ENCODE data around the gene HBEGF.
A peak's percentile ranks its signal among the peaks of the same experiment; 100 is the strongest.
"Not testable (repeated sequence)": the region's sequence is repeated elsewhere in the genome, so short reads cannot be mapped to it uniquely, and the experiment has no call there.

HBEGF gene

DNA sequence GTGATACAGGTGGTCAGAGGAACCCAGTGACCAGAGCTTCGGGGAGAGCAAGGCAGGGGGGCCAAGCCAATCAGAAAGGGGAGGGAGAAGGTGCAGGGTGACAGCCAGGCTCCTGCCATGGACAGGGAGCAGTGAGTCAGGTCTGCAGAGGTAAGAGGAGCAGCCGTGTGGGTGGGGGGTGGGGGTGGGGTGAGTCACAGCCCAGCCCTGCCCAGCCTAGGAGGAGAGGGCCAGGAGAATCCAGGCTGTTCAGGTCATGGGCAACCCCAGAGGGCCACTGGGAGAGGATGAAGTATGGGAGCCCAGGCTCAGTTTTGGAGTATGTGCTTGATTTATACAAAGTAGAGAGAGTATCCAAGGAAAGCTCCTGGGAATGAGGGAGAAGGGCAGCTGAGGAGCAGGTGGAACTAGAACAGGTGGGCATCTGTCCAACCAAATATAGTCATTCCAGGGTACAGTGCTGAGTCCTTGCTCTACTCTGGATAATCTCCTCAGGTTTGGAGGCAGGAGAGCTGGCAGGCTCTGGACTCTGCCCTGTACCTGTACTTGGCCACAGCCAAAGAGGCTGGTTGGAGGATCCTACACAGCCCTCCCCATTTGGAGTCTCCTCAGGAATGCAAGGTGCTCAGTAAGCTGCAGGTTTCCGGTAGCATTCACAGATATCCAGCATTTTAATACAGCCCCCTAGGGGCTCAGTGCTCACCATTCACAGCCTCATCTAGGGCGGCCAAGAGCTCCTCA lies 1.6 kb downstream of the HBEGF start:
- Mint-ChIP-seq H3K36me3 (ENCODE audit: low read depth) (no peaks in the 10 kb centered on the region), H3K9me3 (no peaks in the 10 kb centered on the region), H3K4me3 (peak overlapping the region; percentile 86 to 90 (median 88)), H3K4me1 (peaks cover 28% of the 10 kb centered on the region), H3K27ac (no peak overlapping the region), H3K27me3 (ENCODE audit: low read depth) (peaks cover 57% of the 10 kb centered on the region)
- TF ChIP-seq, protein P1, sequence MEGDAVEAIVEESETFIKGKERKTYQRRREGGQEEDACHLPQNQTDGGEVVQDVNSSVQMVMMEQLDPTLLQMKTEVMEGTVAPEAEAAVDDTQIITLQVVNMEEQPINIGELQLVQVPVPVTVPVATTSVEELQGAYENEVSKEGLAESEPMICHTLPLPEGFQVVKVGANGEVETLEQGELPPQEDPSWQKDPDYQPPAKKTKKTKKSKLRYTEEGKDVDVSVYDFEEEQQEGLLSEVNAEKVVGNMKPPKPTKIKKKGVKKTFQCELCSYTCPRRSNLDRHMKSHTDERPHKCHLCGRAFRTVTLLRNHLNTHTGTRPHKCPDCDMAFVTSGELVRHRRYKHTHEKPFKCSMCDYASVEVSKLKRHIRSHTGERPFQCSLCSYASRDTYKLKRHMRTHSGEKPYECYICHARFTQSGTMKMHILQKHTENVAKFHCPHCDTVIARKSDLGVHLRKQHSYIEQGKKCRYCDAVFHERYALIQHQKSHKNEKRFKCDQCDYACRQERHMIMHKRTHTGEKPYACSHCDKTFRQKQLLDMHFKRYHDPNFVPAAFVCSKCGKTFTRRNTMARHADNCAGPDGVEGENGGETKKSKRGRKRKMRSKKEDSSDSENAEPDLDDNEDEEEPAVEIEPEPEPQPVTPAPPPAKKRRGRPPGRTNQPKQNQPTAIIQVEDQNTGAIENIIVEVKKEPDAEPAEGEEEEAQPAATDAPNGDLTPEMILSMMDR (IDR thresholded peaks at IDR 0.05; ENCODE audit: unreplicated experiment in 3 of 3) = no peak

DNA sequence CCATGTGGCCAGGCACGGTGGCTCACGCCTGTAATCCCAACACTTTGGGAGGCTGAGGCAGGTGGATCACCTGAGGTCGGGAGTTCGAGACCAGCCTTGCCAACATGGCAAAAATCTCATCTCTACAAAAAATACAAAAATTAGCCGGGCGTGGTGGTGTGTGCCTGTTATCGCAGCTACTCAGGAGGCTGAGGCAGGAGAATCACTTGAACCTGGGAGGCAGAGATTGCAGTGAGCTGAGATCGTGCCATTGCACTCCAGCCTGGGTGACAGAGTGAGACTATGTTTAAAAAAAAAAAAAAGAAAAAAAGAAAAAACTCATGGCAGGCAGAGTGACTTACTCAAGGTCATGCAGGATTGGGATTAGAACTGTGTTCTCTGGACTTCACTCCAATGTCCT lies 2.6 kb downstream of the HBEGF start:
- Mint-ChIP-seq H3K4me1 (peaks cover 30% of the 10 kb centered on the region), H3K4me3 (peak overlapping the region in 2 of 3 experiments; percentile 40 to 45), H3K27me3 (ENCODE audit: low read depth) (peaks cover 47% of the 10 kb centered on the region)
- not testable (repeated sequence) for H3K27ac Mint-ChIP-seq; H3K36me3 Mint-ChIP-seq (ENCODE audit: low read depth); H3K9me3 Mint-ChIP-seq

DNA sequence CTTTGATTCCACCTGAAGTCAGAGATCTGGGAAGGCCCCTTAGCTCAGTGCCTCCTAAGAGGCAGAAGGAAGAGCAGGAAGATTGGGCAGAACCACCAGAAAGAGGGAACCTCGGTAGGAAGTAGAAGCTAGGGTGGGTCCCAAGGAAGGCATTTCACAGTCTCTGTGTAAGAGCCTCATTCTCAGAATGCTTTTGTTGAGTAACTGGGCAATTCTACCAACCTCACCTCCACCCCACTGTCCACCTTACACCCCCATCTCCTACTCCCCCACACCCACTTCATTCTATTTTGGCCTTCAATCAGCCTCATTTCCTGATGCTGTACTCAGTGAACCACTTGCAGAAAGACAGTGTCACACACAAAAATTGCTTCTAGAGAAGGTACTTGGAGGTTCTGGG lies 3.5 kb downstream of the HBEGF start:
- Mint-ChIP-seq H3K4me3 (peak overlapping the region in 2 of 3 experiments; percentile 37 to 43), H3K4me1 (peaks cover 31% of the 10 kb centered on the region), H3K36me3 (ENCODE audit: low read depth) (no peaks in the 10 kb centered on the region), H3K27me3 (ENCODE audit: low read depth) (peaks cover 44% of the 10 kb centered on the region), H3K27ac (no peak overlapping the region), H3K9me3 (no peaks in the 10 kb centered on the region)
- TF ChIP-seq, protein P1 (IDR thresholded peaks at IDR 0.05; ENCODE audit: unreplicated experiment in 3 of 3) = no peak

DNA sequence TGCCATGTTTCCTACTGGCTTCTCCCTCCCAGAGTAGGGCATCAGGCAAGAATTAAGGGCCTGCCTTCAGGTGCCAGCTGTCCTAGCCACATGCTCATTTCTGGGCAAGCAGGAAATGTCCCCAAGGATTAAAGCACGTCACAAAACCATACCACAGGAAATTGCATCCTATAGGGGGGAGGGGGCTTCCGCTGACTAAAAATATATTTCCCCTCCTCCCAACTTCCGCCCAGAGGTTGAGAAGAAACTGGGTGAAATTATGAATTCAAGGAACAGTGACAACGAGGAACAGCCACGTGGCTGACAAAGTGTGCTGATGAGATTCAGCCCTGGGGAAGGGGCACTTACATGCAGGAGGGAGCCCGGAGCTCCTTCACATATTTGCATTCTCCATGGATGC lies 4.1 kb downstream of the HBEGF start:
- no peaks in the 10 kb centered on the region for H3K36me3 Mint-ChIP-seq (ENCODE audit: low read depth)
- peaks cover 42% of the 10 kb centered on the region for H3K27me3 Mint-ChIP-seq (ENCODE audit: low read depth)
- peaks cover 25% of the 10 kb centered on the region for H3K4me1 Mint-ChIP-seq
- no peaks in the 10 kb centered on the region for H3K9me3 Mint-ChIP-seq
- H3K4me3 Mint-ChIP-seq = no peak overlapping the region
- TF ChIP-seq, protein P1 (IDR thresholded peaks at IDR 0.05; ENCODE audit: unreplicated experiment in 3 of 3) = no peak
- peak overlapping the region in 2 of 3 experiments; percentile 56 to 66 for H3K27ac Mint-ChIP-seq

DNA sequence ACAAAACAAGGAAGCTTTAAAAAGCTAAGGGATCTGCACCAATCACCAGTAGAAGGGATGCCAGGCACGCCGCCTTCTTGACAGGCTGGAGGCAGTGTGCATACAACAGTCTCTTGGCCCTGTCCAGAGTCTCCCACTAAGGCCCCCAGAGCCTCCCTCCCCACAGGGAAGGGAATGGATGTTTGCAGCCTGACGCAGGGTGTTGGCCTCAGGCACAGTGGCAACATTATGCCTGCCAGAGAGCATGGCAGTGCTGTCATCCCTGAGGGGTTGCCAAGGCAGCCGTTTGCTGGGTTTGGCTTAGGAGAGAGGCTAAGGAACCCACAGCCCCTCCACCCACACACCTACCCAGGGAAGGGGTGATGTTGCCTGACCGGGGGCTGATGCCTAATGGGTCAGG lies 4.8 kb downstream of the HBEGF start:
- Mint-ChIP-seq H3K27ac (no peak overlapping the region), H3K36me3 (ENCODE audit: low read depth) (no peaks in the 10 kb centered on the region), H3K4me1 (peaks cover 20% of the 10 kb centered on the region), H3K9me3 (no peaks in the 10 kb centered on the region), H3K4me3 (no peak overlapping the region), H3K27me3 (ENCODE audit: low read depth) (peaks cover 35% of the 10 kb centered on the region)
- TF ChIP-seq, protein P1 (IDR thresholded peaks at IDR 0.05; ENCODE audit: unreplicated experiment in 3 of 3) = no peak

DNA sequence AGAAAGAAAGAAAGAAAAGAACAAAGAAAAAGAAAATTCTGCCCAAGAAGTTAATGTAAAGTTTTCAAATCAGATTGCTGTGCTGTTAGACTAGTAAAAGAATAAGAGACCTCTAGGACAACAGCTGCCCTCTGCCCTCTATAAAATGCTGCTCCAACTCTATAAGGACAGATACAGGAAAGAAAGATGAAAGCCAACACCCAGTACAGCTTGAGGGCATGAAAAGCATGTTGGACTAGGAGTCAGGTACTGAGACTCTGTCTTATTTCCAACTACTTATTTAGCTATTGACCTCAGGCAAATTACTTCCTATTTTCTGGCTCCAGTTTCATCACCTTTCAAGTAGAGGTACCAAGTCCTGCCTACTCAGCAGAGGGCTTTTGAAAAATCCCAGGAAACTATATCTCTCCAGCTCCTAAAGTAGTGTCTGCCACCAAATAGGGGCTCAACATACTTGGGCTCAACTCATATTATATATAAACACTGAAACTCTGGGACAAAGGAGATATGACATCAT lies 5.7 kb downstream of the HBEGF start:
- TF ChIP-seq, protein P1 (IDR thresholded peaks at IDR 0.05; ENCODE audit: unreplicated experiment in 3 of 3) = no peak
- Mint-ChIP-seq H3K9me3 (no peaks in the 10 kb centered on the region), H3K27me3 (ENCODE audit: low read depth) (peaks cover 33% of the 10 kb centered on the region), H3K36me3 (ENCODE audit: low read depth) (peaks cover 8% of the 10 kb centered on the region), H3K4me3 (no peak overlapping the region), H3K27ac (no peak overlapping the region), H3K4me1 (peaks cover 28% of the 10 kb centered on the region)

Measured in nephron (organoid).